Measurements from ENCODE around the gene LSAMP. TPM values are rescaled to one million over a fixed set of nuclear protein-coding genes. Genes with fewer than 3 reads are reported as not detected.

LSAMP gene
- total RNA-seq, 4 donors from 2014 or later, result 4.3 to 5.2 (median 5.0) TPM

DNA sequence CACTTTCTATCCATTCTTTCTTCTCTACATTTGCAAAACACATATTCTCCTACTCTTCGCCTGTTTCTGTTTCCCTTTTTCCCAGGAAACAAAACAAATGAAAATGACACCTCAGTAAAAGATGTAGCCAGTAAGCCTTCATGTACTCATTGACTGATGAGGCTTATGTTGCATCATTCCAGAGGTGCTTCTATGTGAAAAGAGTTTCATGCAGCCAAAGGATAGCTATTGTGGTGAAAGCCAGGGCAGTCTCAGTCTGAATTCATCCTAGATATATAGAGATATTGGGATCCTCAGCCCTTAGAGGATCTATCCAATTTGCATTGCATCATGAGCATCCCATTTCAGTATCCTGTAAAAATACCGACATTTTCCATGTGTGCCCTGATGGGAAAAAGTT lies 554.7 kb downstream of the LSAMP start:
- no peak for DNase-seq (ENCODE audit: low spot score in 2 of 2)
- Histone ChIP-seq H3K4me1 (no peaks in the 10 kb centered on the region), H3K4me3 (no peak overlapping the region), H3K9me3 (no peaks in the 10 kb centered on the region), H3K36me3 (no peaks in the 10 kb centered on the region), H3K27me3 (no peaks in the 10 kb centered on the region), H3K27ac (no peak overlapping the region)
- 93% methylated on average over 2 of the region's 2 CpGs for WGBS
- no peak for TF ChIP-seq CTCF (IDR thresholded peaks at IDR 0.05)
- no peak for TF ChIP-seq EP300 (IDR thresholded peaks at IDR 0.05)
- no peak for TF ChIP-seq POLR2AphosphoS5 (IDR thresholded peaks at IDR 0.05)
- TF ChIP-seq POLR2A (IDR thresholded peaks at IDR 0.05), result no peak

DNA sequence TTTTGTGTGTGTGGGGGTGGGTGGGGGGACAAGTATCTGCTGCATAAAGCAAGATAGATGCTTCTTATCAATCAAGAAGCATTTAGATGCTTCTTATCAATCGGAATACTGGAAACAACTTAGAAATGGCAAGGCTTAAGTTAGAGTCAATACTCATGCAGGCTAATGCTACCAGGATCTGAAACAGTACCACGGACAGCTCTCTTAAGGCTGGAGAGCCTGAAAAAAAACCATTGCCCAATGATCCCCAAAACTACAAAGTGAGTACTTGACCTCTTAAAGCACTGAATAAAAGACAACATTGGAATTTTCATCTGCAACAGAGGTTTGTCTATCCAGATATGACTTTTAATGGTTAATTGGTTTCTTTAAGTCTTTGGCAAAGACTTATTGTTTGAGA lies 559.7 kb downstream of the LSAMP start:
- no peaks in the 10 kb centered on the region for H3K4me1 ChIP-seq
- H3K4me3 ChIP-seq, result no peak overlapping the region
- TF ChIP-seq CTCF (IDR thresholded peaks at IDR 0.05) (no peak), EP300 (IDR thresholded peaks at IDR 0.05) (no peak), POLR2A (IDR thresholded peaks at IDR 0.05) (no peak), POLR2AphosphoS5 (IDR thresholded peaks at IDR 0.05) (no peak)
- no peaks in the 10 kb centered on the region for H3K9me3 ChIP-seq
- no peaks in the 10 kb centered on the region for H3K36me3 ChIP-seq
- H3K27ac ChIP-seq, result no peak overlapping the region
- no peaks in the 10 kb centered on the region for H3K27me3 ChIP-seq
- WGBS, result 76% methylated on average over 2 of the region's 2 CpGs
- DNase-seq (ENCODE audit: low spot score in 2 of 2), result no peak

- WGBS, result 20% methylated on average over 1 of the region's 1 CpG
- Histone ChIP-seq H3K4me3 (peak overlapping the region; percentile 12), H3K4me1 (no peaks in the 10 kb centered on the region), H3K36me3 (no peaks in the 10 kb centered on the region), H3K27me3 (no peaks in the 10 kb centered on the region), H3K27ac (no peak overlapping the region), H3K9me3 (no peaks in the 10 kb centered on the region)
- no peak for DNase-seq (ENCODE audit: low spot score in 2 of 2)
- no peak for TF ChIP-seq POLR2AphosphoS5 (IDR thresholded peaks at IDR 0.05)
- TF ChIP-seq POLR2A (IDR thresholded peaks at IDR 0.05), result no peak
- TF ChIP-seq EP300 (IDR thresholded peaks at IDR 0.05), result no peak
- TF ChIP-seq CTCF (IDR thresholded peaks at IDR 0.05), result no peak
Measured at GRCh38 chr3:115877615-115877899, 567.7 kb downstream of the LSAMP start.

- no peaks in the 10 kb centered on the region for H3K9me3 ChIP-seq
- WGBS, result 9% methylated on average over 8 of the region's 8 CpGs
- no peaks in the 10 kb centered on the region for H3K27me3 ChIP-seq
- no peak overlapping the region for H3K27ac ChIP-seq
- no peak for DNase-seq (ENCODE audit: low spot score in 2 of 2)
- no peaks in the 10 kb centered on the region for H3K36me3 ChIP-seq
- H3K4me3 ChIP-seq, result peak overlapping the region; percentile 12
- H3K4me1 ChIP-seq, result no peaks in the 10 kb centered on the region
- TF ChIP-seq CTCF (IDR thresholded peaks at IDR 0.05) (no peak), POLR2A (IDR thresholded peaks at IDR 0.05) (no peak), EP300 (IDR thresholded peaks at IDR 0.05) (no peak), POLR2AphosphoS5 (IDR thresholded peaks at IDR 0.05) (no peak)
Measured at GRCh38 chr3:115876876-115877614, 568.2 kb downstream of the LSAMP start.

DNA sequence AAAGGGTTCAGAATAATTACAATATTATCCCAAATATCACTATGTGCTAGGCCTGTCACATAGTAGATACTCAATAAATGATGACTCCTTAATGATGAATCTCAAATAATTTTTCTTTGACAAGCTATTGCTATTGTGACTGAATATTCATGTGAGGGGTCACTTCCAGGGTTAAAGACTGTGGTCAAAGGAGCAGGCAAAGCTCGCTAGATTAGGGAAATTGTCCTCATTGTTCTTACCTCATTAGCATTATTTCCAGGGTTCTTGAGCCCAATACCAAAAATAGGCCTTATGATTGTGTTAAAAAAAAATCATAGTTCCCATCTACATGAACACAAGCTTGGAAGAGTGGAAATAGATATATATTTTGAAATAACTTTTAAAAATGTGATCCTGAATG lies 569.8 kb downstream of the LSAMP start:
- TF ChIP-seq EP300 (IDR thresholded peaks at IDR 0.05) (no peak), POLR2AphosphoS5 (IDR thresholded peaks at IDR 0.05) (no peak), POLR2A (IDR thresholded peaks at IDR 0.05) (no peak), CTCF (IDR thresholded peaks at IDR 0.05) (no peak)
- H3K27me3 ChIP-seq, result no peaks in the 10 kb centered on the region
- H3K27ac ChIP-seq, result no peak overlapping the region
- no peak overlapping the region for H3K4me3 ChIP-seq
- no peak for DNase-seq (ENCODE audit: low spot score in 2 of 2)
- no peaks in the 10 kb centered on the region for H3K4me1 ChIP-seq
- no peaks in the 10 kb centered on the region for H3K36me3 ChIP-seq
- 79% methylated on average over 1 of the region's 1 CpG for WGBS
- no peaks in the 10 kb centered on the region for H3K9me3 ChIP-seq
